ENCODE results near the gene IGF1R.

Gene IGF1R

DNA sequence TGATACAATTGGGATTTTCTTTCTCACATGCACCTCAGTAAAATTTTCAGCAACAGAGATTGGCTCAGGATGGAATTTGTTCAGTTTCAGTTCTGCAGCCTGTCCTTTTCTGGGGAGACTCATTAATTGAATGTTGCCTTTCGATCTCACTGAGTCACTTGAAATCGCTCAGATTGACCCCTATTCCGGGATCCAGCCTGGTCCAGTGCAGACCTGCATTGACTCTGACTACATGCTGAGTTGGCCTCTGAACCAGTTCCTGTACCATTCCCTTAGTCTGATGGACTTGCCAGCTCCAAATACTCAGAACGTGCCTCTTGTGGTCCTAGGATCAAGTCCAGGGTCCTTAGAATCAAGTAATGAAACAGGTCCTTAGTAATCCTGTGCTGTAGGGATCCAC, 9.4 kb downstream of the IGF1R start:
- Histone ChIP-seq H3K27ac (ENCODE audit: insufficient read depth, low read length, poor library complexity, severe bottlenecking) (no peak overlapping the region), H3K4me1 (ENCODE audit: control insufficient read depth, insufficient read depth, low read length, poor library complexity, severe bottlenecking) (no peaks in the 10 kb centered on the region)

DNA sequence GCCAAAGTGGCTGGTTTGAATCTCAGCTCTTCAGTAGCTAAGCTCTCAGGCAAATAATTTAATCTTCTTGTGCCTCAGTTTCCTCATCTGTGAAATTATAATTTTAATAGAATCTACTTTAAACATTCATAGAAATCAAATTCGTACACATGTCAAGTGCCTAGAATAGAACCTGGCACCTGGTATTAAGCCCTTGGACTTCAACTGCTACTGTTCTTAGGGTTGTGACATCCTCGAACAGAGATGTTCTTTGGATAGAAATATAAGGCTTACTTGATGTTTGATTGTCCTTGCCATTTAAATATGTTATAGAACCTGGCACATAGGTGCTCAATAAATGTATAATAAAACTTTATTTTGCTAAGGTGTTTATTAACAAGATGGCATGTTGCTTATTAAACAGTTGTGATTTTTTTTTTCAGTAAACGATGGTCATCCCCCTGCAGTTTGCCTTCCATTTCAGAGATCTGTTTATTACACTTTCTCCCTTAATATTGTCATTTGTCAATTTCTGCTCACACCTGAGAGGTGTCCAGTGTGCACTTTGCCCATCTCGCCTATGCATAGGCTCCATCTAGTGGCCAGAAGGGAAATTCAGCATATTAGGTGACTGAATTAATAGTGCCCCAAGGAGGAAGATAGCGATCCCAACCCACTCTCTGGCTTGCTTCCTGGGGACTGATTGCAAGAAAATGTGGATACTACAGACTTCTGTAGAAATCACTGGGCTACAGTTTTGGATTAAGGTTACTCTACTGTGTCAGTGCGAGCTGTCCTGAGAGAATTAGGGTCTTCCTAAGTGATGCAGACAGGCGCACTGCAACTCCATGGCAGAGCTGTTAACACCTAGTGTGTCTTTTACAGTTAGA, 10.7 kb downstream of the IGF1R start:
- Histone ChIP-seq H3K4me3 (ENCODE audit: insufficient read depth, low read depth, low read length, poor library complexity, severe bottlenecking) (no peak overlapping the region), H3K36me3 (ENCODE audit: control insufficient read depth, insufficient read depth, low read length) (no peaks in the 10 kb centered on the region), H3K9me3 (ENCODE audit: control insufficient read depth, low read length) (no peaks in the 10 kb centered on the region), H3K4me1 (ENCODE audit: control insufficient read depth, insufficient read depth, low read length, poor library complexity, severe bottlenecking) (no peaks in the 10 kb centered on the region), H3K27me3 (replicated peaks; ENCODE audit: control insufficient read depth, insufficient read depth, low read length, poor library complexity, severe bottlenecking) (no peaks in the 10 kb centered on the region), H3K27ac (ENCODE audit: insufficient read depth, low read length, poor library complexity, severe bottlenecking) (no peak overlapping the region)
- DNase-seq, result no peak

More for the DNA sequence above, 9.4 kb downstream of the IGF1R start:
- Histone ChIP-seq H3K36me3 (ENCODE audit: control insufficient read depth, insufficient read depth, low read length) (no peaks in the 10 kb centered on the region), H3K9me3 (ENCODE audit: control insufficient read depth, low read length) (no peaks in the 10 kb centered on the region), H3K4me3 (ENCODE audit: insufficient read depth, low read depth, low read length, poor library complexity, severe bottlenecking) (no peak overlapping the region), H3K27me3 (replicated peaks; ENCODE audit: control insufficient read depth, insufficient read depth, low read length, poor library complexity, severe bottlenecking) (no peaks in the 10 kb centered on the region)
- no peak for DNase-seq

- no peaks in the 10 kb centered on the region for H3K27me3 ChIP-seq (replicated peaks; ENCODE audit: control insufficient read depth, insufficient read depth, low read length, poor library complexity, severe bottlenecking)
- H3K4me1 ChIP-seq (ENCODE audit: control insufficient read depth, insufficient read depth, low read length, poor library complexity, severe bottlenecking), result no peaks in the 10 kb centered on the region
- DNase-seq, result no peak
- no peaks in the 10 kb centered on the region for H3K9me3 ChIP-seq (ENCODE audit: control insufficient read depth, low read length)
- no peak overlapping the region for H3K4me3 ChIP-seq (ENCODE audit: insufficient read depth, low read depth, low read length, poor library complexity, severe bottlenecking)
- no peaks in the 10 kb centered on the region for H3K36me3 ChIP-seq (ENCODE audit: control insufficient read depth, insufficient read depth, low read length)
- H3K27ac ChIP-seq (ENCODE audit: insufficient read depth, low read length, poor library complexity, severe bottlenecking), result no peak overlapping the region
Observed at GRCh38 chr15:98660055-98660454, 11.7 kb downstream of the IGF1R start.

DNA sequence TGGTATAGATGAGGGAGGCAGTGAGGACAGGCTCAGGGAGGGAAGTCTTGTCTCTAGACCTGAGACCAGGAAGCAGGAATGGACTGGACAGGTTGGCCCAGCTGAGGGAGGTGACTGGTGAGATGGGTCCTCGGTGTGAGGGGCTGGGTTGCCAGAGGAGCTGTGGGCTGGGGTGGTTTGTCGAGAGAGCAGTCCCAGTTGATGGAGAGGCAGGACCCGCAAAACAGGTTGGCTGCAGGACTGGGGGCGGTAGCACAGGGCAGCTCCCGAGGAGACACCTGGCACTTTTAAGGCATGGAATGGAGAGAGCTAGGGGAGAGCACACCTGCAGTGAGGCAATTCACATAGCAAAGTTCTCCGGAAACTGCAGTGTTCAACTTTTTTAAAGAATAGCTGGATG, 14.7 kb downstream of the IGF1R start:
- no peak for DNase-seq
- no peaks in the 10 kb centered on the region for H3K4me1 ChIP-seq (ENCODE audit: control insufficient read depth, insufficient read depth, low read length, poor library complexity, severe bottlenecking)
- no peak overlapping the region for H3K27ac ChIP-seq (ENCODE audit: insufficient read depth, low read length, poor library complexity, severe bottlenecking)

DNA sequence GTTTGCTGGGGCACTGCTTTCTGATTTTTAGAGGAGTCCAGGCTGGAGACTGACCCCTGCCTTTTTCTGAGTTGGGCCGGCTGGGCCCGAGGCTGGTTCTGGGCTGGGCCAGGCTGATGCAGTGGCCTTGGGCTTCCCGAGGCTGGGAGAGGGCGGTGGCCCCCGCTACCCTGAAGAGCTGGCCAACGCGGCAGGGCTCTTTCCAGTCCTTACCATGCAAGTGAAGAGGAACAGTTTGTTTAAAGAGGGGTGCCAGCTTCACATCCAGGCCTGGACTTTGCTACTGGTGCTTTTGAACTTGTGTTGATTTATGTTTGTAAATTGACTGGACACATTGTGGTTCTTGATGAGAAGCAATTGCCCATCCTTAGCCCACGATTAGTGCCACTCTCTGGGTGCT, 15.3 kb downstream of the IGF1R start:
- Histone ChIP-seq H3K27me3 (replicated peaks; ENCODE audit: control insufficient read depth, insufficient read depth, low read length, poor library complexity, severe bottlenecking) (no peaks in the 10 kb centered on the region), H3K4me3 (ENCODE audit: insufficient read depth, low read depth, low read length, poor library complexity, severe bottlenecking) (no peak overlapping the region), H3K36me3 (ENCODE audit: control insufficient read depth, insufficient read depth, low read length) (no peaks in the 10 kb centered on the region), H3K4me1 (ENCODE audit: control insufficient read depth, insufficient read depth, low read length, poor library complexity, severe bottlenecking) (no peaks in the 10 kb centered on the region), H3K27ac (ENCODE audit: insufficient read depth, low read length, poor library complexity, severe bottlenecking) (no peak overlapping the region), H3K9me3 (ENCODE audit: control insufficient read depth, low read length) (no peaks in the 10 kb centered on the region)
- no peak for DNase-seq

More for the DNA sequence above, 14.7 kb downstream of the IGF1R start:
- H3K9me3 ChIP-seq (ENCODE audit: control insufficient read depth, low read length), result no peaks in the 10 kb centered on the region
- H3K36me3 ChIP-seq (ENCODE audit: control insufficient read depth, insufficient read depth, low read length), result no peaks in the 10 kb centered on the region
- H3K27me3 ChIP-seq (replicated peaks; ENCODE audit: control insufficient read depth, insufficient read depth, low read length, poor library complexity, severe bottlenecking), result no peaks in the 10 kb centered on the region
- no peak overlapping the region for H3K4me3 ChIP-seq (ENCODE audit: insufficient read depth, low read depth, low read length, poor library complexity, severe bottlenecking)

GRCh38 chr15:98666441-98666840, 18.1 kb downstream of the IGF1R start:
- no peaks in the 10 kb centered on the region for H3K9me3 ChIP-seq (ENCODE audit: control insufficient read depth, low read length)
- H3K27ac ChIP-seq (ENCODE audit: insufficient read depth, low read length, poor library complexity, severe bottlenecking), result no peak overlapping the region
- H3K4me3 ChIP-seq (ENCODE audit: insufficient read depth, low read depth, low read length, poor library complexity, severe bottlenecking), result no peak overlapping the region
- DNase-seq, result no peak
- no peaks in the 10 kb centered on the region for H3K36me3 ChIP-seq (ENCODE audit: control insufficient read depth, insufficient read depth, low read length)
- H3K4me1 ChIP-seq (ENCODE audit: control insufficient read depth, insufficient read depth, low read length, poor library complexity, severe bottlenecking), result no peaks in the 10 kb centered on the region
- no peaks in the 10 kb centered on the region for H3K27me3 ChIP-seq (replicated peaks; ENCODE audit: control insufficient read depth, insufficient read depth, low read length, poor library complexity, severe bottlenecking)

- no peaks in the 10 kb centered on the region for H3K36me3 ChIP-seq (ENCODE audit: control insufficient read depth, insufficient read depth, low read length)
- DNase-seq, result no peak
- no peaks in the 10 kb centered on the region for H3K9me3 ChIP-seq (ENCODE audit: control insufficient read depth, low read length)
- no peak overlapping the region for H3K4me3 ChIP-seq (ENCODE audit: insufficient read depth, low read depth, low read length, poor library complexity, severe bottlenecking)
- H3K27ac ChIP-seq (ENCODE audit: insufficient read depth, low read length, poor library complexity, severe bottlenecking), result no peak overlapping the region
- no peaks in the 10 kb centered on the region for H3K27me3 ChIP-seq (replicated peaks; ENCODE audit: control insufficient read depth, insufficient read depth, low read length, poor library complexity, severe bottlenecking)
- H3K4me1 ChIP-seq (ENCODE audit: control insufficient read depth, insufficient read depth, low read length, poor library complexity, severe bottlenecking), result no peaks in the 10 kb centered on the region
Observed at GRCh38 chr15:98666841-98667240, 18.5 kb downstream of the IGF1R start.

- H3K36me3 ChIP-seq (ENCODE audit: control insufficient read depth, insufficient read depth, low read length), result no peaks in the 10 kb centered on the region
- no peaks in the 10 kb centered on the region for H3K9me3 ChIP-seq (ENCODE audit: control insufficient read depth, low read length)
- H3K4me3 ChIP-seq (ENCODE audit: insufficient read depth, low read depth, low read length, poor library complexity, severe bottlenecking), result no peak overlapping the region
- H3K27ac ChIP-seq (ENCODE audit: insufficient read depth, low read length, poor library complexity, severe bottlenecking), result no peak overlapping the region
- no peaks in the 10 kb centered on the region for H3K27me3 ChIP-seq (replicated peaks; ENCODE audit: control insufficient read depth, insufficient read depth, low read length, poor library complexity, severe bottlenecking)
- no peak for DNase-seq
- H3K4me1 ChIP-seq (ENCODE audit: control insufficient read depth, insufficient read depth, low read length, poor library complexity, severe bottlenecking), result no peaks in the 10 kb centered on the region
Observed at GRCh38 chr15:98667521-98668179, 19.3 kb downstream of the IGF1R start.

GRCh38 chr15:98668566-98669308, 20.4 kb downstream of the IGF1R start:
- Histone ChIP-seq H3K4me3 (ENCODE audit: insufficient read depth, low read depth, low read length, poor library complexity, severe bottlenecking) (no peak overlapping the region), H3K27ac (ENCODE audit: insufficient read depth, low read length, poor library complexity, severe bottlenecking) (no peak overlapping the region), H3K9me3 (ENCODE audit: control insufficient read depth, low read length) (no peaks in the 10 kb centered on the region), H3K27me3 (replicated peaks; ENCODE audit: control insufficient read depth, insufficient read depth, low read length, poor library complexity, severe bottlenecking) (no peaks in the 10 kb centered on the region), H3K36me3 (ENCODE audit: control insufficient read depth, insufficient read depth, low read length) (no peaks in the 10 kb centered on the region), H3K4me1 (ENCODE audit: control insufficient read depth, insufficient read depth, low read length, poor library complexity, severe bottlenecking) (no peaks in the 10 kb centered on the region)
- DNase-seq, result no peak

DNA sequence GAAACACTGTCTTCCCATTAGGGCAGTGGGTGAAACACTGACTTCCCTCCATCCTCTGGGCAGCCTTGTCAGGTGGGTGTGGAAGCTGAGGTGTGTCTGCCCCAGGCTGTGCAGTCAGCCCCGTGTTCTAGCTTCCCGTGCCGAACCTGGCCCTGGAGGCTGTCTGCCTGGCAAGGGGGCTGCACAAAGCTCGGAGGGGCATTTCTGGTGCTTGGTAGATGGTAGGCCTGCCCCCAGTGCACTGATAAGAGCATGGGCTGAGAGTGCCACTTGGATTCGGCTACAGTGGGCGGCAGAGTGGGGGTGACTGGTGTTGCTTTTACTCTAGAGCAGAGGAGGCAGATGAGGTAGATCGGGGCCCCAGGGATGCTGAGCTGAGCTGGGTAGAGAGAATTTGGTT, 21.3 kb downstream of the IGF1R start:
- Histone ChIP-seq H3K4me3 (ENCODE audit: insufficient read depth, low read depth, low read length, poor library complexity, severe bottlenecking) (no peak overlapping the region), H3K36me3 (ENCODE audit: control insufficient read depth, insufficient read depth, low read length) (no peaks in the 10 kb centered on the region), H3K4me1 (ENCODE audit: control insufficient read depth, insufficient read depth, low read length, poor library complexity, severe bottlenecking) (no peaks in the 10 kb centered on the region), H3K27me3 (replicated peaks; ENCODE audit: control insufficient read depth, insufficient read depth, low read length, poor library complexity, severe bottlenecking) (no peaks in the 10 kb centered on the region), H3K27ac (ENCODE audit: insufficient read depth, low read length, poor library complexity, severe bottlenecking) (no peak overlapping the region), H3K9me3 (ENCODE audit: control insufficient read depth, low read length) (no peaks in the 10 kb centered on the region)
- no peak for DNase-seq

Data from effector memory CD4-positive, alpha-beta T cell (primary cell).